Left cardiac atrium (tissue), 4 donors: Measurements from ENCODE around the gene ELAVL3. TPM values are rescaled to one million over a fixed set of nuclear protein-coding genes. Genes with fewer than 3 reads are reported as not detected.
"Not testable (repeated sequence)": the region's sequence is repeated elsewhere in the genome, so short reads cannot be mapped to it uniquely, and the experiment has no call there.

ENCODE experiments used
- ATAC-seq, 2 donors: fragments of 200-7000 bp; cut with Tn5 transposase; one replicate each; pipeline ENCODE4 v1.9.1; 2020; ENCODE audit warnings: mild to moderate bottlenecking in 2 of 2, moderate library complexity in 2 of 2
- DNase-seq: peaks from one replicate; pipeline ENCODE4 v3.0.0-alpha.2; 2020
- intact Hi-C, 2 donors: fragments of 100-400 bp; cut with DNase I; formaldehyde crosslinking; loops; one replicate each; pipeline versions ENCODE4 v1.14.1 to v1.15.1; 2022 to 2023
- total RNA-seq, 2 donors: library from RNA; stranded (reverse); fragmentation: NEBNext Ultra II Directional; extraction: Animal tissue kit (Norgen Biotek cat#: 25700); gene quantifications; one replicate each; pipeline ENCODE4 v1.2.1, GENCODE V29; 2021
- donor health status: DM: no; HTN: yes; CAD: no.
- donor health status: DM: no; HTN: yes; CAD: no; lungs with severe emphysema.
- donor health status: DM: yes; HTN: yes; CAD: no.
- donor health status: Dilated cardiomyopathy.

Gene ELAVL3
- total RNA-seq, 2 donors from 2014 or later, result 0.24 to 0.50 TPM

- intact Hi-C loops, result no loop called here
- ATAC-seq, result no peak
- DNase-seq, result no peak
These were observed 32.4 kb downstream of the ELAVL3 start for GRCh38 chr19:11448410-11448809.

- ATAC-seq (no peak), DNase-seq (no peak)
- intact Hi-C loops, result no loop called here
These were observed 33.2 kb downstream of the ELAVL3 start for GRCh38 chr19:11447347-11448262.

GRCh38 chr19:11446652-11447301 is 34.1 kb downstream of the ELAVL3 start:
- intact Hi-C loops, result no loop called here
- ATAC-seq, result peak; percentile 69 to 75
- peak; percentile 59 for DNase-seq

- intact Hi-C loops, result no loop called here
- DNase-seq, result no peak
- ATAC-seq, result no peak
These were observed 34.6 kb downstream of the ELAVL3 start for GRCh38 chr19:11446271-11446651.

DNA sequence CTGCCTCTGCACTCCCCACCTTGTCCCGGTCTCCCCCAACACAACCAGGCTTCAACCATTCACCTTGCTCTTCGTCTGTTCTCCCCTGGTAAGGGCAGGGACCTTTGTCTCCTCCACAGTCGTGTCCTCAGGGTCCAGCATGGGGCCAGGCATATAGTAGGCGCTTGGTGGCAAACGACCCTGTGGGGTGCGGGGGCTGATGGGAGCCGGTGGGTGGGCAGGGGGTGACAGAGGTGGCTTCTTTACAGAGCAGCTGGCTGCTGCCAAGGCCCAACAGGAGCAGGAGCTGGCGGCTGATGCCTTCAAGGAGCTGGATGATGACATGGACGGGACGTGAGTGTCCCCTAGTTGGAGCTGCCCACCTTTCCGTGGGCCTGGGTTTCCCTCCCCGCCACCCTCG is 35.7 kb downstream of the ELAVL3 start:
- ATAC-seq (no peak), DNase-seq (no peak)
- intact Hi-C loops, result no loop called here

DNA sequence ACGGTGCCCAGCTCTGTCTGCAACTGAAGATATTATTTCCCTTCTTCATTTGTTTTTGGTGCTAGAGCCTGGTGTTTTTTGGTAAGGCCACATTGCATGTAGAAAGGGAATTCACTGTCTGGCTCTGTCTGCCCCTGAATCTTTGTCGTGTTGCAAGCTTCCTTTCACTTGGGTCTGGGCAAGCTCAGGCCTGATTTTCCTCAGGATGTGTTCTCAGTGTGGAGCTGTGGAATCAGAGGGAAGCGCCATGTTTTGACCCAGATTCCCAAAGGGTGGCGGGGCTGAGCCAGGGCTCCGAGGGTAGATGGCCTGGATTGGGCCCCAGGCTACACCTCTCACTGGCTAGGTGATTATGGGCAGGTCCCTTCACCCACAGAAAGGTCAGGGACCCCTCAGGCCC is 36.8 kb downstream of the ELAVL3 start:
- ATAC-seq (no peak), DNase-seq (no peak)
- intact Hi-C loops, result no loop called here

DNA sequence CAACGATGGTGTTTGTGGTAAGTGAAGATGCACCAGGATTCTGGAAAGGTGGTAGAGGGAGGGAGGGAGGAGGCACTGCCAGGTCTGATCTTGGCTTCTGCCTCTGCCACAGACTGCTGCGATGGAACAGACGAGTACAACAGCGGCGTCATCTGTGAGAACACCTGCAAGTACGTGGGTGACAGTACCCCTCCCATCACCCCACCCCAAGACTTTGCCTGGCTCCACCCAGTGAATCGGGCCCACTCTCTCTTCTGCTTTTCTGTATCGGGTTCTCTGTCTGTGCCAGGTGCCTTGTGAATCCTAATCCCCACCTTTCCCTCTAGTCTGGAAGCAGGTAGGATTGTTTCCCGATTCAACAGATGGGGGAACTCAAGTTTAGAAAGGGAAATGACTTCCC is 42.9 kb downstream of the ELAVL3 start:
- intact Hi-C loops, result loop anchor here in 1 of 2 donors (10.0 kb wide), 1 partner anchor 63 kb away; the partner anchor contains the start of gene SWSAP1
- DNase-seq (no peak), ATAC-seq (no peak)

DNA sequence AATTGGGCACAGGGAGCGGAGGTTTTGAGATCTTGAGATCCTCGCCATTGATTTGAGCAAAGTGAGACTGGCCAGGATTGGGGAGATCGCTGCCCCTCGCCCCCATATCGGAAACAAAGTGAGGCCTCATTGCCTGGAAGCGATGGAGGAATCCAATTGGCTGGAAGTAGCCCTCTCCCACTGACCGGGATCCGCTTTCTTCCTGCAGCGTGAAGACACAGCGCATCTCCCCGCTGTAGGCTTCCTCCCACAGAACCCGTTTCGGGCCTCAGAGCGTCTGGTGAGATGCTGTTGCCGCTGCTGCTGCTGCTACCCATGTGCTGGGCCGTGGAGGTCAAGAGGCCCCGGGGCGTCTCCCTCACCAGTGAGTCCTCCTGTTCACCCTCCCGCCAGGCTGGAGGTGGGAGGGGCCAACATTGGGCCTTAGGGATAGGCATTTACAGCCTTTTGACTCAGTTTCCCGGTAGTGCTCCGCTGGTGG is 45.0 kb downstream of the ELAVL3 start:
- ATAC-seq (no peak), DNase-seq (no peak)
- intact Hi-C loops, result loop anchor here in 1 of 2 donors (10.0 kb wide), 1 partner anchor 61 kb away; the partner anchor contains the start of gene SWSAP1

DNA sequence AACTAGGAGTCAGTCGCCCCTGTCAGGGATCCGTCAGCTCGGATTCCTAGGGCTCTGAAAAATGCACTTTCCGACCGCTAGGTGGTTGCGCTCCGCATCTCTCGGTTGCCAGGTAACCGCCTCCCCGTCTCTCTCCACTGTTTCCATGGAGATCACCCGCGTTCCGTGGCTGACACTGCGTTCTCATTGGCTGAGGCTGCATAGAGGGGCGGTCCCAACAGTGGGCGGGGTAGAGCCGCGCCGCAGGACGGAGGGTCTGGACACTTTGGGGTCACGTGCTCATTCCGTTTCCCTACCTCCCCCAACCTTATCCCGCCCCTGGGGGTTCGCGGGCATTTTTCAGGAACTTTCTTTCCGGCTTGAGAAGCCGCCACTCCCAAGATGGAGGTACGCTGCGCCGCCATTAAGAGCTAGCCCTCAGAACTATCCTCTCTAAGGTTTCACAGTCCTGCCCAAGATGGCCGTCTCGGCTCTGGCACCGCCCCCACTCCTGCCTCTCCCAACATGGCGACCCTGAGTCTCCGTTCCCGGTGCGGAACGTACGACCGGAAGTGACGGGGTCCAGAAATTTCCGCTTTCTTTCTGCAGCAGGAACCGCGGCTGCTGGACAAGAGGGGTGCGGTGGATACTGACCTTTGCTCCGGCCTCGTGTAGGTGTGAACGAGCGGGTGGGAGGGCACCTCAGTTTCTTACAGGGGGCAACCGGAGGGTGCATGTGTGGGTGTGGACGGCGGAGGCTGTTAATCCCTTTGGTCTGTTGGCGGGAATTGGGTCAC is 45.6 kb downstream of the ELAVL3 start, which contains the start of the genes ODAD3 and PRKCSH:
Gene ODAD3, minus strand, starts transcription at position 65 of the 776 bp plus-strand sequence. CDS start 105 bp downstream, outside the sequence.
Gene PRKCSH, plus strand, starts transcription at position 579 of the 776 bp plus-strand sequence. CDS start 483 bp downstream, outside the sequence.
- ATAC-seq (peak; percentile 98), DNase-seq (peak; percentile 99)
- intact Hi-C loops, result loop anchor here in 1 of 2 donors (10.0 kb wide), 1 partner anchor 60 kb away; the partner anchor contains the start of gene SWSAP1

GRCh38 chr19:11434703-11435056 is 46.2 kb downstream of the ELAVL3 start:
- no peak for ATAC-seq
- intact Hi-C loops, result loop anchor here in 1 of 2 donors (10.0 kb wide), 1 partner anchor 60 kb away; the partner anchor contains the start of gene SWSAP1

DNA sequence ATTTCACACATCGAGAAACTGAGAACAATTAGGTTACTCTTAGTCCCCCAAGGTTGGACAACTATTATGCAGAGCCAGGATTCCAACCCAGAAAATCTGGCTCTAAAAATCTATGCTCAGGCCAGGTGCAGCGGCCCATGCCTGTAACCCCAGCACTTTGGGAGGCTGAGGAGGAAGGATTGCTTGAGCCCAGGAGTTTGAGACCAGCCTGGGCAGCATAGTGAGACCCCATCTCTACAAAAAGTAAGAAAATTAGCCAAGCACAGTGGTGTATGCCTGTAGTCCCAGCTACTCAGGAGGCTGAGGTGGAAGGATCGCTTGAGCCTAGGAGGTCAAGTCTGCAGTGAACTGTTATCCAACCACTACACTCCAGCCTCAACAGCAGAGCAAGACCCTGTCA is 47.3 kb downstream of the ELAVL3 start:
- ATAC-seq, DNase-seq: not testable (repeated sequence)
- intact Hi-C loops, result loop anchor here in 1 of 2 donors (10.0 kb wide), 1 partner anchor 59 kb away; the partner anchor contains the start of gene SWSAP1

More at GRCh38 chr19:11434703-11435056, 46.2 kb downstream of the ELAVL3 start:
- no peak for DNase-seq

GRCh38 chr19:11426656-11427055 is 54.2 kb downstream of the ELAVL3 start:
- intact Hi-C loops, result no loop called here
- DNase-seq (no peak), ATAC-seq (no peak)

GRCh38 chr19:11425719-11426457 is 55.0 kb downstream of the ELAVL3 start:
- intact Hi-C loops, result no loop called here
- ATAC-seq, result no peak
- no peak for DNase-seq

DNA sequence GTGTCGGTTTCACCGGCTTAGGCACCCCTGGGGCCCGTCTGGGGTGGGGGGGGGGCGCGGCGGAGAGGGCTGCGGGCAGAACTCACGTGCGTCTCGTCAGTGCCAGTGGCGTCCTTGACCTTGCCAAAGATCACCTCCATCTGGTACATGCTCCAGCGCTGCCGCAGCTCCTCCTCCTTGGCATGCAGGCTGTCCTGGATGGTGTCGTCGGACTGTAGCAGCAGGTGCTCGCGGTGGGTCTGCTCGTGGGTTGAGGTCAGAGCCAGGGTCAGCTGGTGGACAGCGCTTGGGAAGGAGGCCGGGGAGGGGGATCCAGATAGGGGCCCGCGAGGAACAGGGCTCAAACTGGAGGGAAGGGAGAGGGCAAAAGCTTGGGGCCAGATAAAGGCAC is 57.1 kb downstream of the ELAVL3 start:
- no peak for ATAC-seq
- DNase-seq, result no peak
- intact Hi-C loops, result no loop called here

- ATAC-seq, result no peak
- intact Hi-C loops, result no loop called here
- no peak for DNase-seq
These were observed 57.6 kb downstream of the ELAVL3 start for GRCh38 chr19:11423164-11423790.

GRCh38 chr19:11422163-11423065 is 58.4 kb downstream of the ELAVL3 start:
- DNase-seq (peak; percentile 86), ATAC-seq (peak; percentile 51 to 75)
- intact Hi-C loops, result no loop called here
